Skeletal muscle satellite cell (primary cell): ENCODE results near the gene NARS2.
"Not testable (repeated sequence)": the region's sequence is repeated elsewhere in the genome, so short reads cannot be mapped to it uniquely, and the experiment has no call there.

Experiments
- H3K27me3 ChIP-seq: 2 replicates; pipeline ENCODE4 v1.7.0; 2013; ENCODE audit warnings: low read length; ENCODE audit not compliant: control insufficient read depth, insufficient read depth
- H3K36me3 ChIP-seq: 2 replicates; pipeline ENCODE4 v1.7.0; 2013; ENCODE audit warnings: mild to moderate bottlenecking, control low read depth, low read length; ENCODE audit not compliant: insufficient read depth
- H3K4me1 ChIP-seq: 2 replicates; pipeline ENCODE4 v1.7.0; 2013; ENCODE audit warnings: low read length; ENCODE audit not compliant: control insufficient read depth, insufficient read depth
- H3K4me2 ChIP-seq: 2 replicates; pipeline ENCODE4 v1.7.0; 2013; ENCODE audit warnings: mild to moderate bottlenecking, low read length
- H3K4me3 ChIP-seq: 2 replicates; pipeline ENCODE4 v1.7.0; 2013; ENCODE audit warnings: low read length
- H3K9ac ChIP-seq: 2 replicates; pipeline ENCODE4 v1.7.0; 2013; ENCODE audit warnings: mild to moderate bottlenecking, low read depth, low read length, moderate library complexity
- H3K9me3 ChIP-seq: replicated peaks from 2 replicates; pipeline ENCODE4 v1.7.0; 2013; ENCODE audit warnings: mild to moderate bottlenecking, control low read depth, low read length

The NARS2 gene

DNA sequence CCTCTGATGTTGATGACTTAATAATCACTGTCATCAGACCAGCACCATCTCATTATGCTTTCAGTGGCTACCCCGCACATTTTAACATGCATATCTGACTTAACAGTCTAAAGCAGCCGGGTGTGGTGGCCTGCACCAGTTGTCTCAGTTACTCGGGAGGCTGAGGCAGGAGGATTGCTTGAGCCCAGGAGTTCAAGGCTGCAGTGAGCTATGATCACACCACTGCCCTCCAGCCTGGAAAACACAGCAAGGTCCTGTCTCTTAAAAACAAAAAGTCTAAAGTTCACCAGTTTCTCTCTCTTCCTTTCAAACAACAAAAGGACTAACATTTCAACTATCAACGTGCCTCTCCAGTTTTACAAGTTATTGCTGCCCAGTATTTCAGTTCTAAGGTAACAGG, 101.8 kb downstream of the NARS2 start:
- H3K9ac ChIP-seq, result no peak overlapping the region
- H3K9me3 ChIP-seq, result no peaks in the 10 kb centered on the region
- H3K36me3 ChIP-seq, result no peaks in the 10 kb centered on the region
- H3K4me2 ChIP-seq, result no peak overlapping the region
- H3K4me1 ChIP-seq, result no peaks in the 10 kb centered on the region
- H3K27me3 ChIP-seq, result no peaks in the 10 kb centered on the region
- H3K4me3 ChIP-seq, result no peak overlapping the region

- H3K9me3 ChIP-seq, result no peaks in the 10 kb centered on the region
- no peaks in the 10 kb centered on the region for H3K4me1 ChIP-seq
- H3K9ac ChIP-seq, result no peak overlapping the region
- H3K36me3 ChIP-seq, result peaks cover 3% of the 10 kb centered on the region
- H3K4me3 ChIP-seq, result no peak overlapping the region
- H3K27me3 ChIP-seq, result no peaks in the 10 kb centered on the region
- H3K4me2 ChIP-seq, result no peak overlapping the region
Measured at GRCh38 chr11:78472382-78472781, 102.3 kb downstream of the NARS2 start.

GRCh38 chr11:78470861-78471442, 103.7 kb downstream of the NARS2 start:
- Histone ChIP-seq H3K4me1 (no peaks in the 10 kb centered on the region), H3K9me3 (no peaks in the 10 kb centered on the region), H3K4me3 (no peak overlapping the region), H3K27me3 (no peaks in the 10 kb centered on the region), H3K4me2 (no peak overlapping the region), H3K36me3 (peaks cover 3% of the 10 kb centered on the region), H3K9ac (no peak overlapping the region)

GRCh38 chr11:78469896-78470295, 104.8 kb downstream of the NARS2 start:
- H3K4me2 ChIP-seq, result no peak overlapping the region
- H3K27me3 ChIP-seq, result no peaks in the 10 kb centered on the region
- H3K4me1 ChIP-seq, result no peaks in the 10 kb centered on the region
- H3K9me3 ChIP-seq, result no peaks in the 10 kb centered on the region
- H3K36me3 ChIP-seq, result peaks cover 3% of the 10 kb centered on the region
- H3K4me3 ChIP-seq, result no peak overlapping the region
- H3K9ac ChIP-seq, result no peak overlapping the region

- Histone ChIP-seq H3K9me3 (no peaks in the 10 kb centered on the region), H3K27me3 (no peaks in the 10 kb centered on the region), H3K9ac (no peak overlapping the region), H3K36me3 (peaks cover 3% of the 10 kb centered on the region), H3K4me1 (no peaks in the 10 kb centered on the region), H3K4me3 (no peak overlapping the region), H3K4me2 (no peak overlapping the region)
Measured at GRCh38 chr11:78467931-78468330, 106.7 kb downstream of the NARS2 start.

GRCh38 chr11:78467370-78467769, 107.3 kb downstream of the NARS2 start:
- Histone ChIP-seq H3K4me3 (no peak overlapping the region), H3K36me3 (peaks cover 3% of the 10 kb centered on the region), H3K4me1 (no peaks in the 10 kb centered on the region), H3K9ac (no peak overlapping the region), H3K27me3 (no peaks in the 10 kb centered on the region), H3K9me3 (no peaks in the 10 kb centered on the region), H3K4me2 (no peak overlapping the region)

- Histone ChIP-seq H3K36me3 (peaks cover 3% of the 10 kb centered on the region), H3K9me3 (no peaks in the 10 kb centered on the region), H3K4me1 (peaks cover 10% of the 10 kb centered on the region), H3K9ac (no peak overlapping the region), H3K4me2 (no peak overlapping the region), H3K27me3 (no peaks in the 10 kb centered on the region), H3K4me3 (no peak overlapping the region)
Measured at GRCh38 chr11:78465169-78465942, 109.3 kb downstream of the NARS2 start.

GRCh38 chr11:78464787-78465168, 109.9 kb downstream of the NARS2 start:
- H3K9ac ChIP-seq, result not testable (repeated sequence)

GRCh38 chr11:78460471-78460870, 114.2 kb downstream of the NARS2 start:
- no peaks in the 10 kb centered on the region for H3K27me3 ChIP-seq
- no peak overlapping the region for H3K4me3 ChIP-seq
- no peaks in the 10 kb centered on the region for H3K36me3 ChIP-seq
- no peak overlapping the region for H3K9ac ChIP-seq
- H3K4me1 ChIP-seq, result peaks cover 15% of the 10 kb centered on the region
- no peak overlapping the region for H3K4me2 ChIP-seq
- H3K9me3 ChIP-seq, result no peaks in the 10 kb centered on the region

More at GRCh38 chr11:78464787-78465168, 109.9 kb downstream of the NARS2 start:
- H3K4me1 ChIP-seq, result peaks cover 15% of the 10 kb centered on the region
- not testable (repeated sequence) for H3K27me3 ChIP-seq, H3K4me3 ChIP-seq, H3K36me3 ChIP-seq, H3K4me2 ChIP-seq, H3K9me3 ChIP-seq

GRCh38 chr11:78459738-78460137, 114.9 kb downstream of the NARS2 start:
- H3K27me3 ChIP-seq, result no peaks in the 10 kb centered on the region
- peaks cover 15% of the 10 kb centered on the region for H3K4me1 ChIP-seq
- H3K9ac ChIP-seq, result no peak overlapping the region
- H3K4me3 ChIP-seq, result no peak overlapping the region
- H3K4me2 ChIP-seq, result no peak overlapping the region
- no peaks in the 10 kb centered on the region for H3K9me3 ChIP-seq
- H3K36me3 ChIP-seq, result no peaks in the 10 kb centered on the region

DNA sequence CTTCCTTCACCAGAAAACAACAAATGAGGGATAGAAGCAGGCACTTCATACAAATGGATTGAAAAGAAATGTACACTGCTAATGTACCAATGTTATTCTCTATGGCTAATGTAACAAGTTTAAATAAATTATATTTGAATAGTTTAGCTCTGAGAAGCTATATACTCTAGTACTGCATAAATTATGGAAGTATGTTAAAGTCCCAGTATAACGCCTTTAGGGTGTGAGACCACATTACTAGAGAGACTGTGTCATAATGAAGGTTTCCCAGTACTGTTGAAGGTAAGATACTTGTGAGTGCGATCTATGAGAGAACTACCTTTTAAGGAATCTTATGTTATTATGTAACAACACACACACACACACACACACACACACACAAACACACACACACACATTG, 117.2 kb downstream of the NARS2 start:
- no peaks in the 10 kb centered on the region for H3K27me3 ChIP-seq
- H3K9ac ChIP-seq, result no peak overlapping the region
- no peak overlapping the region for H3K4me2 ChIP-seq
- no peaks in the 10 kb centered on the region for H3K36me3 ChIP-seq
- peaks cover 15% of the 10 kb centered on the region for H3K4me1 ChIP-seq
- no peak overlapping the region for H3K4me3 ChIP-seq
- H3K9me3 ChIP-seq, result no peaks in the 10 kb centered on the region
